CD8-positive, alpha-beta memory T cell (primary cell): Measurements from ENCODE around the gene IFNG. TPM values are rescaled to one million over a fixed set of nuclear protein-coding genes. Genes with fewer than 3 reads are reported as not detected.

Source experiments
- CTCF ChIA-PET: fragments of 350-600 bp; sonication (Branson Sonifier 250); formaldehyde crosslinking; loops from one replicate; lab custom pipeline; 2021; ENCODE audit warnings: antibody characterized with exemption; lab: Charles Lee
- POLR2A ChIA-PET: fragments of 350-600 bp; sonication (Branson Sonifier 250); formaldehyde crosslinking; loops from one replicate; lab custom pipeline; 2021; ENCODE audit warnings: antibody characterized with exemption; lab: Charles Lee
- DNase-seq, 5 donors: peaks; one replicate each; pipeline versions ENCODE4 v3.0.0 to v3.0.0-alpha.2; 2020 to 2022; ENCODE audit warnings: mixed read lengths in 1 of 5
- H3K27ac ChIP-seq: one replicate; pipeline ENCODE4 v1.7.0; 2013; ENCODE audit warnings: low read depth, mild to moderate bottlenecking, low read length, moderate library complexity
- H3K27me3 ChIP-seq: 2 replicates; pipeline ENCODE4 v1.7.0; 2013; ENCODE audit warnings: low read length, mild to moderate bottlenecking; ENCODE audit not compliant: insufficient read depth, poor library complexity, severe bottlenecking
- H3K36me3 ChIP-seq: 2 replicates; pipeline ENCODE4 v1.7.0; 2013; ENCODE audit warnings: mild to moderate bottlenecking, low read length, moderate library complexity; ENCODE audit not compliant: insufficient read depth
- H3K4me1 ChIP-seq: 2 replicates; pipeline ENCODE4 v1.7.0; 2013; ENCODE audit warnings: mild to moderate bottlenecking, low read length, moderate library complexity; ENCODE audit not compliant: insufficient read depth
- H3K4me3 ChIP-seq: 2 replicates; pipeline ENCODE4 v1.7.0; 2013; ENCODE audit warnings: mild to moderate bottlenecking, low read length
- H3K9me3 ChIP-seq: 2 replicates; pipeline ENCODE4 v1.7.0; 2013; ENCODE audit warnings: mild to moderate bottlenecking, low read length
- H3K27ac Mint-ChIP-seq, 8 donors: one replicate each; pipeline ENCODE4 v1.8.0; 2020 to 2021; ENCODE audit warnings: mixed read lengths in 8 of 8, mild to moderate bottlenecking in 6 of 8, inconsistent platforms in 3 of 8, moderate library complexity in 3 of 8
- H3K27me3 Mint-ChIP-seq, 2 donors: one replicate each; pipeline ENCODE4 v1.8.0; 2020 to 2021; ENCODE audit warnings: mixed read lengths in 2 of 2, mild to moderate bottlenecking in 1 of 2, moderate library complexity in 1 of 2
- H3K36me3 Mint-ChIP-seq, 3 donors: one replicate each; pipeline ENCODE4 v1.8.0; 2020 to 2021; ENCODE audit warnings: mixed read lengths in 3 of 3, inconsistent platforms in 1 of 3, mild to moderate bottlenecking in 1 of 3
- H3K4me1 Mint-ChIP-seq, 3 donors: one replicate each; pipeline ENCODE4 v1.8.0; 2020 to 2021; ENCODE audit warnings: mixed read lengths in 3 of 3, inconsistent platforms in 1 of 3, mild to moderate bottlenecking in 1 of 3
- H3K4me3 Mint-ChIP-seq, 7 donors: one replicate each; pipeline ENCODE4 v1.8.0; 2020 to 2021; ENCODE audit warnings: mixed read lengths in 7 of 7, mild to moderate bottlenecking in 6 of 7, moderate library complexity in 4 of 7, inconsistent platforms in 2 of 7
- H3K9me3 Mint-ChIP-seq, 5 donors: one replicate each; pipeline ENCODE4 v1.8.0; 2020 to 2022; ENCODE audit warnings: mixed read lengths in 5 of 5, mild to moderate bottlenecking in 3 of 5, moderate library complexity in 2 of 5, inconsistent platforms in 1 of 5
- polyA plus RNA-seq: library from polyadenylated mRNA; unstranded; fragments of 300-500 nt; fragmentation: Illumina TruSeq; gene quantifications from one replicate; pipeline ENCODE4 v1.2.3, GENCODE V29; 2021
- total RNA-seq, 2 experiments: library from RNA; stranded (reverse); gene quantifications; one replicate each; pipeline ENCODE4 v1.2.3, GENCODE V29; 2021

The IFNG gene
- total and polyA plus RNA-seq, 3 experiments from 2014 or later = 7.3 to 427 (median 408) TPM

- DNase-seq = no peak
- CTCF ChIA-PET = interaction anchor here (1.1 kb wide), 2 partner anchors 11 to 65 kb away, joined by 3 read pairs; no protein-coding TSS in a partner anchor
- Mint-ChIP-seq H3K4me1 (peaks cover 0 to 3% (median 0%) of the 10 kb centered on the region in 3 donors), H3K27ac (no peak overlapping the region), H3K4me3 (no peak overlapping the region), H3K36me3 (no peaks in the 10 kb centered on the region), H3K27me3 (no peaks in the 10 kb centered on the region), H3K9me3 (no peaks in the 10 kb centered on the region)
- Histone ChIP-seq H3K27ac (no peak overlapping the region), H3K4me3 (no peak overlapping the region), H3K4me1 (no peaks in the 10 kb centered on the region), H3K36me3 (no peaks in the 10 kb centered on the region), H3K27me3 (no peaks in the 10 kb centered on the region), H3K9me3 (no peaks in the 10 kb centered on the region)
- POLR2A ChIA-PET = no interaction called here
Measured at GRCh38 chr12:68106160-68106559, 53.4 kb downstream of the IFNG start.

Other genes starting within 250 kb of the IFNG start
- 1 to 10 TPM in 1 of 2 experiments, under 1 TPM in 1; 0.95 to 1.6 TPM for gene IFNG-AS1, start 170.3 kb downstream of the IFNG start, total RNA-seq
- gene IFNG-AS1, start 170.3 kb downstream of the IFNG start, polyA plus RNA-seq = 35.4 TPM
- gene IL26, start 66.1 kb upstream of the IFNG start, total RNA-seq = under 1 TPM; 0.88 to 1.00 TPM
- 0.28 TPM for gene IL26, start 66.1 kb upstream of the IFNG start, polyA plus RNA-seq
- under 1 TPM; 0.46 to 0.64 TPM for gene IL22, start 93.9 kb upstream of the IFNG start, total RNA-seq
- not detected for gene IL22, start 93.9 kb upstream of the IFNG start, polyA plus RNA-seq
- 10 to 100 TPM; 23.6 to 25.3 TPM for gene MDM1, start 172.6 kb upstream of the IFNG start, total RNA-seq
- 15.7 TPM for gene MDM1, start 172.6 kb upstream of the IFNG start, polyA plus RNA-seq